Heart right ventricle (tissue), 16 donors: Measurements from ENCODE around the gene TMEM185B. TPM values are rescaled to one million over a fixed set of nuclear protein-coding genes. Genes with fewer than 3 reads are reported as not detected.
"Not testable (repeated sequence)": the region's sequence is repeated elsewhere in the genome, so short reads cannot be mapped to it uniquely, and the experiment has no call there.

Source experiments
- ATAC-seq, 8 donors: fragments of 200-7000 bp; cut with Tn5 transposase; one replicate each; pipeline ENCODE4 v1.9.1; 2020; ENCODE audit warnings: mild to moderate bottlenecking in 8 of 8, moderate library complexity in 8 of 8, moderate number of reproducible peaks in 1 of 8
- DNase-seq, 2 donors: peaks; one replicate each; pipeline ENCODE4 v3.0.0-alpha.2; 2020
- H3K27ac ChIP-seq, 10 donors: fragments of 200-600 bp; sonication (generic) in 2 of 10; one replicate each; pipeline versions ENCODE4 v1.5.0 to v1.8.0; 2020 to 2022; ENCODE audit warnings: mild to moderate bottlenecking in 3 of 10
- H3K27me3 ChIP-seq, 7 donors: fragments of 200-600 bp; one replicate each; pipeline ENCODE4 v1.8.0; 2021 to 2022; ENCODE audit warnings: mild to moderate bottlenecking in 2 of 7
- H3K36me3 ChIP-seq, 9 donors: fragments of 200-600 bp; sonication (generic) in 1 of 9; one replicate each; pipeline versions ENCODE4 v1.5.0 to v1.8.0; 2020 to 2022; ENCODE audit warnings: mild to moderate bottlenecking in 2 of 9
- H3K4me1 ChIP-seq, 9 donors: fragments of 200-600 bp; sonication (generic) in 1 of 9; one replicate each; pipeline versions ENCODE4 v1.5.0 to v1.8.0; 2020 to 2022; ENCODE audit warnings: mild to moderate bottlenecking in 4 of 9
- H3K4me3 ChIP-seq, 10 donors: fragments of 200-600 bp; sonication (generic) in 2 of 10; one replicate each; pipeline versions ENCODE4 v1.5.0 to v1.8.0; 2020 to 2022; ENCODE audit warnings: mild to moderate bottlenecking in 7 of 10, moderate library complexity in 2 of 10
- H3K9me3 ChIP-seq, 11 donors: fragments of 200-600 bp in 10 of 11; sonication (generic) in 2 of 11; one replicate each; pipeline versions ENCODE4 v1.5.0 to v1.8.0; 2013 to 2022; ENCODE audit warnings: mild to moderate bottlenecking in 2 of 11, control low read depth in 1 of 11, moderate library complexity in 1 of 11
- WGBS, 2 donors: extraction: QIAGEN DNeasy Blood & Tissue Kit; methylation state at CpG; one replicate each; pipeline ENCODE4 v1.1.7; 2013; ENCODE audit warnings: inconsistent platforms in 1 of 2; 5-methylcytosine and 5-hydroxymethylcytosine counted together
- intact Hi-C, 10 donors: fragments of 100-400 bp; cut with DNase I; formaldehyde crosslinking; loops; one replicate each; pipeline versions ENCODE4 v1.11.1 to v1.14.2; 2022
- polyA plus RNA-seq, 2 donors: library from polyadenylated mRNA; stranded (reverse); fragments of 200-250 nt; gene quantifications; one replicate each; pipeline ENCODE4 v1.2.3, GENCODE V29; 2013
- total RNA-seq, 10 donors: library from RNA; stranded (reverse); fragmentation: NEBNext Ultra II Directional in 3 of 10; extraction: Animal tissue kit (Norgen Biotek cat#: 25700) in 3 of 10; gene quantifications; one replicate each; pipeline versions ENCODE4 v1.2.1 to v1.2.4, GENCODE V29; 2021 to 2023
- TF ChIP-seq, protein P1 (sequence below), 9 donors: fragments of 200-600 bp; sonication (generic) in 2 of 9; IDR thresholded peaks; one replicate each; pipeline versions ENCODE4 v1.5.0 to v1.8.0; 2021 to 2022; ENCODE audit warnings: antibody characterized with exemption in 9 of 9, mild to moderate bottlenecking in 5 of 9, moderate library complexity in 1 of 9
- donor health status: Arrhythmogenic right ventricular cardiomyopathy.
- donor health status: ischemic (EF 13 %, LVEDD 7.1; RV severe dilation, severe dysfunction).
- donor health status: healthy with polysubstance abuse.
- donor health status: DM: no; HTN: yes; CAD: no.
- donor health status: DM: no; HTN: no; CAD: no.
- donor health status: ischemic (EF 25% LVEDD 6.9; RV normal size, moderate dysfunction).
- donor health status: ischemic (EF 25% LVEDD 5.7; RV mildly dilated, moderate dysfunction).
- donor health status: healthy.
- donor health status: DM: yes; HTN: yes; CAD: no.
- donor health status: Ischemic cardiomyopathy.
- donor health status: ischemic (EF 35%, LVEDD 5.7; RV mildly dilated, moderate dysfunction).
- donor health status: nonischemic (EF 11% LVEDD 7.7; RV severe dilation, severe dysfunction).
- donor health status: DM: yes; HTN: yes; CAD: no.
- donor health status: PGD.
- donor health status: ischemic (EF 29% LVEDD 5.4; RV normal size, mild dysfunction).
- donor health status: nonischemic (EF 23%, LVEDD 6.1; RV moderate dilation, normal function).

TMEM185B gene
- total and polyA plus RNA-seq, 12 donors, result 5.8 to 27.7 (median 21.6) TPM

DNA sequence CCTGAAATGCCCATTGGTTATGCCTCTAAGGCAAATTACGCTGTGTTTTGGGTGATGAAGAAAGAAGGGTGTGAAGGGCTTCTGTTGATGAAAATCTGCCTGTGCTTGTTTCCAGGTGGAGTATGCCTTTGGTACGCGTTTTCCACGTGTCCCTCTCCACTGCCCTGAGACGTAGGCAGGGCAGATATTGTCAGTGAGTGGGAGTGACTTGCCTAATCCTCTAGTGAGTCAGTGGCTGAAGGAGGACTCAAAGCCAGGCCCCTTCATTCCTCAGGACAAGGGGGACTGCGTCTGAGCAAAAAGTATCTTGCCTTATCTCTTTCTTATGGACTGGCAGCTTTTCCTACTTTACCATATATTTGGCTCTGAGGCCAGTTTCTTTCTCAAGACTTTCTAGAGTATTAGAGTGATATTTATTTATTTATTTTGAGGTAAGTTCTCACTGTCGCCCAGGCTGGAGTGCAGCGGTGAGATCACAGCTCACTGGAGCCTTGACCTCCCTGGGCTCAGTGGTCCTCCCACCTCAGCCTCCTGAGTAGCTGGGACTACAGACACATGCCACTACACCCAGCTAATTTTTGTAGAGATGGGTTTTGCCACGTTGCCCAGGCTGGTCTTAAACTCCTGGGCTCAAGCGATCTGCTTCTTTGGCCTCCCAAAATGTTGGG, 39.7 kb upstream of the TMEM185B start:
- H3K36me3 ChIP-seq, result no peaks in the 10 kb centered on the region
- TF ChIP-seq, protein P1, sequence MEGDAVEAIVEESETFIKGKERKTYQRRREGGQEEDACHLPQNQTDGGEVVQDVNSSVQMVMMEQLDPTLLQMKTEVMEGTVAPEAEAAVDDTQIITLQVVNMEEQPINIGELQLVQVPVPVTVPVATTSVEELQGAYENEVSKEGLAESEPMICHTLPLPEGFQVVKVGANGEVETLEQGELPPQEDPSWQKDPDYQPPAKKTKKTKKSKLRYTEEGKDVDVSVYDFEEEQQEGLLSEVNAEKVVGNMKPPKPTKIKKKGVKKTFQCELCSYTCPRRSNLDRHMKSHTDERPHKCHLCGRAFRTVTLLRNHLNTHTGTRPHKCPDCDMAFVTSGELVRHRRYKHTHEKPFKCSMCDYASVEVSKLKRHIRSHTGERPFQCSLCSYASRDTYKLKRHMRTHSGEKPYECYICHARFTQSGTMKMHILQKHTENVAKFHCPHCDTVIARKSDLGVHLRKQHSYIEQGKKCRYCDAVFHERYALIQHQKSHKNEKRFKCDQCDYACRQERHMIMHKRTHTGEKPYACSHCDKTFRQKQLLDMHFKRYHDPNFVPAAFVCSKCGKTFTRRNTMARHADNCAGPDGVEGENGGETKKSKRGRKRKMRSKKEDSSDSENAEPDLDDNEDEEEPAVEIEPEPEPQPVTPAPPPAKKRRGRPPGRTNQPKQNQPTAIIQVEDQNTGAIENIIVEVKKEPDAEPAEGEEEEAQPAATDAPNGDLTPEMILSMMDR (IDR thresholded peaks at IDR 0.05), result no peak
- WGBS, 2 donors, result 76 to 80% methylated on average over 10 of the region's 10 CpGs
- peaks cover 0 to 81% (median 61%) of the 10 kb centered on the region in 9 donors for H3K4me1 ChIP-seq
- ATAC-seq (peak in 1 of 8 donors; percentile 62), DNase-seq (no peak)
- H3K9me3 ChIP-seq, result peaks cover 0 to 7% (median 0%) of the 10 kb centered on the region in 11 donors
- H3K4me3 ChIP-seq, result no peak overlapping the region
- no peak overlapping the region for H3K27ac ChIP-seq
- intact Hi-C loops, result no loop called here
- no peaks in the 10 kb centered on the region for H3K27me3 ChIP-seq

DNA sequence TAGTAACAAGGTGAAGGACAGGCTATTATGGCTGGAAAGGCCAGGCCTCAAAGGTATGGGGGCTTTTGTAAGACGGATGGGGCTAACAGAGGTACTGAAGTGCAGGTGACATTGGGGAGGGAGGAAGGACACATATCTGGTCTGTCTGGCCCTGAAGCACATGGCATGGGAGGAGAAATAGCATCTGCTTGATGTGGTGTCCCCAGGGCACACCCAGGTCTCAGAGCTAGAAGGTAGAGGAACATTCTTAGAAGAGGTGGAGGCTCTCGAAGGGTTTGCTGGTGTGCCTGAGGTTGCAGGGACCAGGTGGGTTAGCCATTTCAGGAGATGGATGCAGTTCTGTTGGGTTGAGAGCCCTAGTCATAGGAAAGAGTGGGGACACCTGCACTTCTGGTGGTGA, 39.0 kb upstream of the TMEM185B start:
- Histone ChIP-seq H3K27me3 (no peaks in the 10 kb centered on the region), H3K9me3 (peaks cover 0 to 7% (median 0%) of the 10 kb centered on the region in 11 donors), H3K36me3 (no peaks in the 10 kb centered on the region), H3K4me1 (peaks cover 0 to 82% (median 68%) of the 10 kb centered on the region in 9 donors), H3K4me3 (no peak overlapping the region), H3K27ac (no peak overlapping the region)
- TF ChIP-seq, protein P1 (IDR thresholded peaks at IDR 0.05), result no peak
- ATAC-seq, result no peak
- intact Hi-C loops, result no loop called here
- WGBS, 2 donors, result 86 to 93% methylated on average over 2 of the region's 2 CpGs
- DNase-seq, result no peak

DNA sequence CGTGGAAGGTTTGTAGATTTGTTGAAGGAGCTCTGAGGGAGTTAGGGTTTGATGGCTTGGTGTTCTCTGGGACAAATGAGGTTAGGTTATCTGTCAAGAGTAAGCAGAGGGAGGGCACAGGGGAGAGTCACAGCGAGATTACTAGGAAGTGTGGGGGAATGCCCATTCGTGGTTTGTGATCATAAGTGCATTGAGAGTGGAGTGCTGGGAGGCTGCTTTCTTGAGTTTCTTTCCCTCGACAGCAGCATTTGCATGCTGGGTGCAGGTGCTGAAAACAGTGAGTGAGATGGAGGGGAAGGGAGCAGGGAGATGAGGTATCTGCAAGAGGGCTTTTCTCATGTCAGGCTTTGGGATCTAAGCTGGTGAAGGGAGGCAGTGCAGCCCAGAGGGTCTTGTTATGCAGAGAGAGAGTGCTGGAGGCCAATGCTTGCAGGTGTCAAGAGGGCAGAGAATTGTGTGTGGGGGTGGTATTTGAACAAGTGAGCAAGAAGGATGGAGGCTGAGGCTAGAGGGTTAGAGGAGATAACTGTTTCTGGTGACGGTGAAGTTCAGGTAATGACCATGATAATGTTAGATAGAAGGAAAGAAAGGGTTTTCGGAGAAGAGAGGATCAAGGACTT, 38.3 kb upstream of the TMEM185B start:
- peaks cover 0 to 83% (median 68%) of the 10 kb centered on the region in 9 donors for H3K4me1 ChIP-seq
- DNase-seq (no peak), ATAC-seq (no peak)
- 87 to 91% methylated on average over 6 of the region's 6 CpGs for WGBS, 2 donors
- H3K27me3 ChIP-seq, result no peaks in the 10 kb centered on the region
- H3K4me3 ChIP-seq, result no peak overlapping the region
- peaks cover 0 to 7% (median 0%) of the 10 kb centered on the region in 11 donors for H3K9me3 ChIP-seq
- no peaks in the 10 kb centered on the region for H3K36me3 ChIP-seq
- no peak overlapping the region for H3K27ac ChIP-seq
- TF ChIP-seq, protein P1 (IDR thresholded peaks at IDR 0.05), result no peak
- intact Hi-C loops, result no loop called here

DNA sequence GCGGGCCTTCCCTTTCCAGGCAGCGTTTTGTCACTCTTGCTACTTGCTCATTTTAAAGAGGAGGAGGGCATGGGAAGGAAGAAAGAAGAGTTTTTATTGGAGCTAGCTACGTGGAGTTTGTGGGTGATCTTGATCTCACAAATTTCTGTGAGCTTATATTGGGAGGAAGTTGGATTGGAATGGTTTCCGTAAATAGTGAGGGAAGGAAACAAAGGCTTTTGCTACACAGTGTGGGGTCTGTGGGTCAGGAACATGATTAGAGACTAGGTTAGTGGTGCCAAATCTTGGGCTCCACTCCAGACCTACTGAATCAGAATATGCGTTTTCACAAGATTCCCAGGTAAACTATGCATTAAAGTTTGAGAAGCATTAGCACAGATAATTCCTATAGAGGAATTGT, 37.5 kb upstream of the TMEM185B start:
- H3K27ac ChIP-seq, result peak overlapping the region in 4 of 10 donors; percentile 28 to 48 (median 39)
- peak in 3 of 8 donors; percentile 28 for ATAC-seq

DNA sequence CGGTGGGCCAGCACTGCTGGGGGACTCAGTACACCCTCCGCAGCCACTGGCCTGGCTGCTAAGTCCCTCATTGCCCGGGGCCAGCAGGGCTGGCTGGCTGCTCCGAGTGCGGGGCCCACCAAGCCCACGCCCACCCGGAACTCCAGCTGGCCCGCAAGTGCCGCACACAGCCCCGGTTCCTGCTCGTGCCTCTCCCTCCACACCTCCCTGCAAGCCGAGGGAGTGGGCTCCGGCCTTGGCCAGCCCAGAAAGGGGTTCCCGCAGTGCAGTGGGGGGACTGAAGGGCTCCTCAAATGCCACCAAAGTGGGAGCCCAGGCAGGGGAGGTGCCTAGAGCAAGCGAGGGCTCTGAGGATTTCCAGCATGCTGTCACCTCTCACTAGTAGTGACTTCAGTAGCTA, 36.7 kb upstream of the TMEM185B start:
- not testable (repeated sequence) for DNase-seq, H3K9me3 ChIP-seq, H3K36me3 ChIP-seq, H3K27me3 ChIP-seq, ATAC-seq, H3K4me3 ChIP-seq
- Histone ChIP-seq H3K4me1 (peaks cover 0 to 83% (median 71%) of the 10 kb centered on the region in 9 donors), H3K27ac (peak overlapping the region in 4 of 10 donors; percentile 28 to 48 (median 39))
- WGBS, 2 donors, result 97 to 99% methylated on average over 6 to 14 of the region's 15 CpGs
- intact Hi-C loops, result loop anchor here in 1 of 10 donors (5.0 kb wide), 1 partner anchor 42 kb away; no protein-coding TSS in a partner anchor

More for the DNA sequence above, 37.5 kb upstream of the TMEM185B start:
- peaks cover 0 to 83% (median 68%) of the 10 kb centered on the region in 9 donors for H3K4me1 ChIP-seq
- WGBS, 2 donors, result 75 to 86% methylated on average over 5 of the region's 5 CpGs
- TF ChIP-seq, protein P1 (IDR thresholded peaks at IDR 0.05), result no peak
- intact Hi-C loops, result no loop called here
- no peaks in the 10 kb centered on the region for H3K27me3 ChIP-seq
- peaks cover 0 to 7% (median 0%) of the 10 kb centered on the region in 11 donors for H3K9me3 ChIP-seq
- no peaks in the 10 kb centered on the region for H3K36me3 ChIP-seq
- no peak for DNase-seq
- peak overlapping the region in 1 of 10 donors; percentile 22 for H3K4me3 ChIP-seq
